HG03175 (cell line): ENCODE measurements around the gene MTURN.
"Not testable (repeated sequence)": the region's sequence is repeated elsewhere in the genome, so short reads cannot be mapped to it uniquely, and the experiment has no call there.

Experiments used
- ATAC-seq: cut with Tn5 transposase; IDR thresholded peaks from one replicate; pipeline ENCODE4 v1.9.1; 2021; ENCODE audit warnings: mild to moderate bottlenecking, moderate library complexity; ENCODE audit not compliant: unreplicated experiment

Gene MTURN

DNA sequence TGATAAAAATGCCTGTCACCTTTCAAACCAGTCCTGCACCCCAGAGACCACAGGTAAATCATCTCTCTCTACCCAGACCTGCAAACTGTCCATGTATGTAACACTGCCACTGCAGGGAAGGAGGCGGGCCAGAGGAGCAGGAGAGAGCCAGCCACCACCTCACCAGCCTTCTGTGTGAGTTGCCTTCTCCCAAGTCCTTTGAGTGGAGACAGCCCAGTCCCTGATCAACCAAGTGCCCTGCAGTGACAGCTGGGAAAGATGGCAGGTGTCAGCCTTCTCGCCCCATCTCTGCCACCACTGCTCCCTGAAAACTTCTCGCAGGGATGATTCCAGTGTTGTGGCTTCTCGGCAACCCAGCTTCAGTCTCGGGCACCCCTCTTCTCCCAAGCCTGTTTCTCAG, 42.4 kb downstream of the MTURN start:
- ATAC-seq = no peak

DNA sequence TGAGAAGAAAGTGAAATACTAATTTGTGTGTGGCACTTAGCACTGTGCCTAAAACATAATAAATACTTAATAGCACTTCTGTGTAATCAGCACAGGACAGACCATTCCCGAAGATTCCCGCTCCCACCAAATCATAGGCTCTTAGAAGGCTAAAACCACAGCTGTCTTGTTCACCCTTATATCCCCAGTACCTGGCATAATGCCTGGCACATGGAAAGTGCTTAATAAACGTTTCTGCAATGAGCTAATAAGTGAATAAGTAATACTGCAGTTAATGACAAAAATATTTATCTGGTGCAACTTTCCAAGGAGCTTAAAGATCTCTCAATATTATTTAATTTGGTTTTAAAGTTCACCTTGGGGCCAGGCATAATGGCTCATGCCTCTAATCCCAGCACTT, 43.2 kb downstream of the MTURN start:
- ATAC-seq = no peak

DNA sequence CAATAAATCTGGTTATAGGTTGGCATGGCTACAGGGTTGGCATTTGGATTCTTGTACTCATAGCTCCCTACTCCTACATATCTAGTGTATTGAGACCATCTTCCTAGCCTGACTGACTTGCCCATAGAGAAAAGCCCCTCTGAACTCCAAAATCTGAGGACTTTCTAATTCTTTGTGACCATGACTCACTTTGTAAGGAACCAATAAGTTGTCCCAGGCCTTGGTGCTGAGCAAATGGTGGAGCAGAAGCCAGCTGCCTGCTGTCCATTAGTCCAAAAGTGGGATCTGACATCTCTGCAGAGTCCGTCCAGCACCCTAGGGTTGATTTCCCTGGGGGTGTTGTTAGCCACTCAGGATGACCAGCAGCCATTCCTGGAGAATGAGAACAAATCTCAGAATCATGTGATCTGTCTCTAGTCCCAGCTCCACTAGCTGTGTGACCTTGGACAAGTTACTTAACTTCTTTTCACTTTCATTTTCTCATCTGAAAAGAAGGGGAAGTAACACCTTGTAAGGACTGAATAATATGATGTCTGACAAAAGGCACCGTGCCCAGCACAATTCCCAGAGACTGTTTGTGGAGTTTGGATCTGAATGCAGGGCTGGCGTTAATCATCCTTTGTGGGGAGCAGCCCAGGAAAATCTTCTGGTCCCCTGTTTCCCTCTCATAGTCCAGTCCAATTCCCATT, 44.1 kb downstream of the MTURN start:
- ATAC-seq = peak; percentile 92

DNA sequence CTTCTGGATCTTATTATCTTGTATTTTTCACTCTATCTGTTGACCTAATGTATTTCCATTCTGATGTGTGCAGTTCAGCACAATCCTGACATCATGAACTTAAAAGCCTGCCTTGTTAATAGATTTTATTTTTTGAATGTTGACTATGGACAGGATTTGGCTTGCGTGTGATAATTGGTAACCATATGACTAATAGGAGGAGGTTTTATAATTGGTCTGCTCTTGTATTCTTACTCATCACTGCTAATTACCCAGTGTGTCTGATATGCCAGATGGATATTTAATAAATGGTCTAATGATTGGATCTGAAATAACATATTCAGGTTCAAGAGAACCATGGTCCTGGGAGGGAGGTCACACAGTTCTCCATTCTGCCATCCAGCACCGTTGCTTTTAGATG, 45.9 kb downstream of the MTURN start:
- no peak for ATAC-seq

DNA sequence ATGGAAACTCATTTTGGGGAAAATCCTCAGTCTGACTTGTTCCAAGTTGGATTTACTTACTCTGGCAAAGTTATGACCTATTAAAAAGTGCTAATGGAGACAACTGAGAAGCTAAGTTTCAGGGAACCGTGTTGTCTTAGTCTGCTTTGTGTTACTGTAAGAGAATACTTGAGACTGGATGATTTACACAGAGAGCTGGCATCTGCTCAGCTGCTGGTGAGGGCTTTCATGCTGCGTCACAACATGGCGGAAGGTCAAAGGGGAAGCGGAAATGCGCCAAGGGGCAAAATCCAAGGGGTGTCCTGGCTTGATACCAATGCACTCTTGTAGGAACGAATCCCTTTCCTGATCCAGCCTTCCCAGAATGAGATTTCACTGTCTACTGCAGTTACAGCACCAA, 46.4 kb downstream of the MTURN start:
- no peak for ATAC-seq

DNA sequence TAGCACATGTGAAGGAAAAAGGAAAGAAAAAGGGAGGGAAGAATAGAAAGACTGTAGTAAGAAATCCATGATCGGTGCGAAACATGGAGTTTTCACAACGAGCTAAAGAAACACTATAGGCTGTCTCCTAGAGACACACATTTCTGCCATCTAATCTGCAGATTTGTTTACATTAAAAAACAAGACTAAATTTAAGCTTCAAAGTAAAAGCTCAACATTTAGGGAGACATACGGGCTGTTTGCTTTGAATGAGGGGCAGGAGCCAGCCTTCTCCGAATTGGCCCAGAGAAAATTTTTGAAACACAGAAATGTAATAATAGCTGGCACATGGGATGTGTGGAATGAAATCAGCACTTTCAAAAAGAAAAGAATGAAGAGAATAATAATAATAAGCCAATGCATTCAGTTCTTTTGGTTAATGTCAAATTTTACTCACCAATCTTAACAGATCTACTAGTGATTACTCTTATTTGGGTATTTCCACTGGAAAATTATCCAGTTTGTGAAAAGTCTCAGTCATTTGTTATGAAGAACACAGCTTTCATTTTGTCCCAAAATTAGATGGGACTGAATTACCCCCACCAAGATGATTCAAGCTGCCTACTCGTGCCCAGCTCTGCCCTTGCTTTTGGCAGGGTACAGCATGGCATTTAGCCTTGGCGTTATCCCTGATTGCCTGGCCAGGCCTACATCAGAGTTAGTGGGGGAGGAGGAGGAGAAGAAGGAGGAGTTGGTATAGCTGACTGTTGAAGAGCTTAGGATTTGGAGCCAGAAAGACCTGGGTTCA, 47.1 kb downstream of the MTURN start:
- no peak for ATAC-seq

DNA sequence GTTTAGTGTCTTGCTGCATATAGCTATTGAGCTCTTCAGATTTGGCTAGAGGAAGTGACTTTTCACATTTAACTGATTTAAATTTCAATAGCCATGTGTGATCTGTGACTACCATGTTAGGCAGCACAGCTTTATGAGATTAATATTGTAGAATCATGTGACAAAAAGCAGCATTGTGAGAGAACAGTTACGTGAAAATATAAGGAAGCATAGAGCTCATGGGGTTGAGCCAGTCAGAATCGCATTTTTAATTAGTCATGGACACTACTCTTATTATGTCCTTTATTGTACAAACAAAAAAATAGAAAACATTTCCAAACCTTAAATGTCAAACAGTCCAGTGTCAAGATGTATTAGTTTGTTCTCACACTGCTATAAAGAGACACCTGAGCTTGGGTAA, 48.0 kb downstream of the MTURN start:
- ATAC-seq = no peak

DNA sequence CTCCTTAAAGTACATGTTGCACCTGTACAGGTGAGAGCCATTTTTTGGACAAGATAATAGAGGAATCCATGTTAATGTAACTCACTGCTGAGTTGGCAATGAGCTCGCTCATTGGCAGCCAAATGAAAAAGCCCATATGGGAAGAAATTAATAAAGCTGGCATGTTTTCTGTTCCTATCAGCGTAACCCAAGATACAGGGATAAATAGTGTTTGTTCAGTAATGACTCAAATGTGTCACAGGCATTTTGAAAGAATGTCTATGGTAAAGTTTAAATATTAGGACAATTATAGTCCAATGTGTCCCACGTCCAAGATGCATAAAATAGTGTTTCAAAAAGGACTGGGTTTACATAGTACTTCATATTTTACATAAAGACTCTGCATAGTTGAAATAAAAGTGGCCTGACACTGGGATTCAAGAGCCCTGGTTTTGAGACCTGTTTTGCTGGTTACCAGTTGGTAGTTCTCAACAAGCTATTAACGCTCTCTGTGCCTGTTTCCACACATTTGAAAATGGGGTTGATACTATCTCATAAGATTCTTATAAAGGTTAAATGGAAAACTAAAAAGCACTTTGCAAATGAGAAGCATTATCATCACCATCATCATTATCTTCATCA, 49.1 kb downstream of the MTURN start:
- ATAC-seq = no peak

DNA sequence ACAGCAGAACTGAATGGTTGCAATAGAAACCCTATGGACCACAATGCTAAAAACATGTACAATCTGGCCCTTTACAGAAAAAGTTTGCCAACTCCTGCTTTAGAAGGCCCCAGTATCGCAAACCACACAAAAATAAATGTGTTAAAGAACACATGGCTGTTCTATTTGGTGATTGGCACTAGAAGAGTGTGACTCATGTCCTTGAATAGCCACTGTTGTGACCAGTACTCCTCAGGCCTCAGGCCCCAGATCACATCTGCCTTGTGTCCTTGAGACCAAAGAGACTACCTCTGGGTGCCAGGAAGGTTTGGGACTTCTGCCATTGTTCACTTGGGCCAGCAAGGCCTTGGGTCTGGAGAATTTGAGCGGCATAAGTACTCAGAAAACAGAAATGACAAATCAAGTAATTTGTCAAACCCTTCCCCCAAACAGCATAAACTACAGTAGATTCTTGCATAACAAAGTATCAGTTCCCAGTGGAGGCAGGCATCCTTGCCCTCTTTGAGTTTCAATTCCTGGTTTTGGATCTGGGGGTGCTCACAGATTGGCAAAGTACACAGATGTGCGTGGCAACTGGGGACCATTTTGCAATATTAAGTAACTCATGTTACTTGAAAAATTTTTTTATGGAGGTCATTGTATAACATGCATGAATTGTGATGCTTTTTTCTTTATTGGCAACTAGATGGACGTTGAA, 50.2 kb downstream of the MTURN start:
- no peak for ATAC-seq

DNA sequence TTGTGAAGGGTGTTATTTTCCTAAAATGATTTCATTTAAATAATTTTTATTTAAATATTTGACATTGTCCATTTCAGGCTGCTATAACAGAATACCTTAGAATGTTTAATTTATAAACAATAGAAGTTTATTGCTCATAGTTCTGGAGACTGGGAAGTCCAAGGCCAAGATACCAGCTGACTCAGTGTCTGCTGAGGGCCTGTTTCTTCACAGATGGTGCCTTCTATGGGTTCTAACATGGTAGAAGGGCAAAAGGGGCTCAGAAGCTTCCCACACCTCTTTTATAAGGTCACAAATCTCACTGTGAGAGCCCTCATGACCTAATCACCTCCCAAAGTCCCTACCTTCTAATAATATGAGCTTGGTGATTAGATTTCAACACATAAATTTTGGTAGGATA, 50.7 kb downstream of the MTURN start:
- no peak for ATAC-seq

DNA sequence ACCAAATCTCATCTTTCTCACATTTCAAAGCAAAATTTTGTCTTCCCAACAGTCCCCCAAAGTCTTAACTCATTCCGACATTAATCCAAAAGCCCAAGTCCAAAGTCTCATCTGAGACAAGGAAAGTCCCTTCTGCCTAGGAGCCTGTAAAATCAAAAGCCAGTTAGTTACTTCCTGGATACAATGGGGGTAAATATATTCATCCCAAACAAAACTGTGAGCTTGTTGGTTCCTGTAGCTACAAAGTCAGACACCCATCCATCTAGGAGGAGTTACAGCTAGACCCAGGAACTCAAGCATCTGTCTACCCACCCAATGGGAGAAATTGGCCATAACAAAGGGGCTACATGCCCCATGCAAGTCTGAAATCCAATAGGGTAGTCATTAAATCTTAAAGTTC, 51.9 kb downstream of the MTURN start:
- no peak for ATAC-seq

DNA sequence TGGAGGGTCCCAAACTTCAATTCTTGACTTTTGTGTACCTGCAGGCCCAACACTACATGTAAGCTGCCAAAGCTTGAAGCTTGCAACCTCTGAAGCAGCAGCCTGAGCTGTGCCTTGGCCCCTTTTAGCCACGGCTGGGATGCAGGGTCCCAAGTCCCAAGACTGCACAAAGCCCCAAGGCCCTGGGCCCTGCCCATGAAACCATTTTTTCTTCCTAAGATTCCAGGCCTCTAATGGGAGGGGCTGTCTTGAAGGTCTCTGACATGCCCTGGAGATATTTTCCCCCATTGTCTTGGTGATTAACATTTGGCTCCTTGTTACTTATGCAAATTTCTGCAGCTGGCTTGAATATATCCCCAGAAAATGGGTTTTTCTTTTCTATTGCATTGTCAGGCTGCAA, 52.7 kb downstream of the MTURN start:
- ATAC-seq = no peak

DNA sequence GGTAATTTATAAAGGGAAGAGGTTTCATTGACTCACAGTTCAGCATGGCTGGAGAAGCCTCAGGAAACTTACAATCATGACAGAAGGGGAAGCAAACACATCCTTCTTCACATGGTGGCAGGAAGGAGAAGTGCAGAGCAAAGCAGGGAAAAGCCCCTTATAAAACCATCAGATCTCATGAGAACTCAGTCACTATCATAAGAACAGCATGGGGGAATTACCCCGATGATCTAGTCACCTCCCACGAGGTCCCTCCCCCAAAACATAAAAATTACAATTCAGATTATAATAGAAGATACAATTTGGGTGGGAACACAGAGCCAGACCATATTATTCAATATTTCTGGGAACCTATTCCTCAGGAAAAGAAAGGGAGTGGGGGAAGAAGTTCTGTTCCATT, 53.6 kb downstream of the MTURN start:
- ATAC-seq = not testable (repeated sequence)

DNA sequence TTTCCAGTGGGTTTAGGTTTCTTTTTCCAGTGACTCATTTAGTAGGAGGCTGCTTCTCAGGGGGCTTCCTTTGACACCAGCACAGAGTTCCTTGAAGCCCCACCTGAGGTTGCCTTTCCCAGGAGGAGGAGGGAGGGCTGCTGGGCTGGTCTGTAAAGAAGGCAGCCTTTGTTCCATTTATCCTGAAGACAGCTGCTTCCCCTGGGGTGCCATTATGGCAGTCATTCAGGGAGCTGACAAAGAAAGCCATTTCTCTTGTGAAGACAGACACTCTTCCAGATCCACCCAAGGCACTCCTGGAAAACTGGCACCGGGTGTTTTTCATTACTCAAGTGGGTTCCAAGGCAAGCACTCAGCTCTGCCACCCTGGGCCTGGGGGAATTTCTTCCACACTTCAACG, 54.0 kb downstream of the MTURN start:
- ATAC-seq = no peak

DNA sequence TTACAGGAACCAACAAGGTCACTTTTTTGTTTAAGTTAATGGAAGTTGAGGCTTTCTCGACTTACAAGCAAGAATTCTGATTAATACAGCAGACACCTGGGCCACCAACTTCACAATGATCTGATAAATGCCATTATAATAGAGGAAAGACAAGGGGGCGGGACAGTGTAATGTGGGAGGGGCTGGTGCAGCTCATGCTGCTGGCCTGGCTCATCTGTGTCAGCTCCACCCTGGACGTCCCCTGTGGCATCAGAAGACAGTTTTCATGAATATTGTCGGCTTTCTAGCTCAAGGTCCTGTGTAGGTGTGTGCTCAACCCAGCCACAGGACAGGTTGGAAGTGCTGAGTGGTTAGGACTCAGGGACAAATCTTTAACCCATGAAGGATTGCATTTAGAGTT, 57.0 kb downstream of the MTURN start:
- ATAC-seq = no peak

DNA sequence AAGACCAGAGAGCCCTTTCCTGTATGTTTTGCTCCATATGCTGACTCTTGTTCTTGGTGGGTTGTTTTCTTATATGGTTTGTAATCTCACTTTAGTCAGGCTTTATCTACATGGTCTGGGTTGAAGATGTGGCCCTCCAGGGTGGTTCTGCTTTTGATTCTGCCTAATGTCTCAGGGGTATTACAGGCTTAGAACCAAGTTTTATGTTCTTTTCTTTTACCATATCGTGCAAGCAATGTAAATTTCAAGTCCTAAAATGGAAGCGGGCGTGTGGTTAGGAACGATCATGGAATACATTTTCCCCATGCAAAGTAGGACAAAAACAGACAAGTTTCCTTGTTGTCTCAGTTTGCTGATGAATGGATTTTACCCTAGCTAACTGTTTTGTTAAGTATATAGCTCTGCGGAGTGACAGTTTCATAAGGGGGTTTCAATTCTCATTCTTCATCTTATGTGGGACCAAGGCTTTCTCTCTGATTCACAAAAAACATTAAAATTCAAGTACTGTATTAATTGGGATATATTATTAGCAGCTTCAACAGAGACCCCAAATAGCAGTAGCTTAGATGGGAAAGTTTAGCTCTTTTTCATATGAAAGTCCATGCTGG, 58.7 kb downstream of the MTURN start:
- ATAC-seq = no peak

DNA sequence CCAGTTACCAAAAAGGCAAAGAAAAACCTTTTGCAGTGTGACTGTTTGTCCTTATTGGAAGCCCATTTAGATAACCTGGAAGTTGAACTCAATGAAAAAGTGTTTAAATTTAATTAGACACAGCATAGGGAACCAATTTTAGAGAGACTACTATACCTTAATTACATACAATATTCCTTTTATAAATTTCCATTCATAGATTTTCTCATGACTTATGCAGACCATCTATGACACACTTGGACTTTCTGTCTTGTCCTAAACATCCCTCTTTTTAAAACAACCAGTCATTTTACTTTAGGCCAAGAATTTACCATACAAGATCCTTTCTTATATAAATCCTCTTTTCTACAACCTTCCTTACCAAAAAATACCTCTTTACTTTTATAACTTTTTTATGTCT, 61.6 kb downstream of the MTURN start:
- ATAC-seq = no peak

DNA sequence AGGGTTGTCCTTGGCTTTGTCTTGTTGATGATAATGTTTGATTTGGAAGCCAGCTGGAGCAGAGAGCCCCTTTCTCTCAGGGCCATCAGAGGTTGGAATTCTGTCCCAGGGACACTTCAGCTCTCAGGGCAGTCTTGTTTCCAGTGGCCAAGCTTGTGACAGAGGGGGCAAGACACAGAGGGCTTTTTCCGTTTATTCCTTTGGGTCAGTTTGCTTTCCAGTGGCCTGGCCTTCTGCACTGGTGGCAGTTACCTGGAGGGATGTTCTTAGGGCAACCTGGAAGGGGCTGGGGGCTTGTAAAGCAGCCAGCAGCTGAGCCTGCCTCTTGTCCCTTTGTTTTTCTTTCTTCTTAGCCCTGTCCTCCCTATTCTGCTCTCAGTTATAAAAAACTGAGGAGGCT, 62.7 kb downstream of the MTURN start:
- no peak for ATAC-seq

DNA sequence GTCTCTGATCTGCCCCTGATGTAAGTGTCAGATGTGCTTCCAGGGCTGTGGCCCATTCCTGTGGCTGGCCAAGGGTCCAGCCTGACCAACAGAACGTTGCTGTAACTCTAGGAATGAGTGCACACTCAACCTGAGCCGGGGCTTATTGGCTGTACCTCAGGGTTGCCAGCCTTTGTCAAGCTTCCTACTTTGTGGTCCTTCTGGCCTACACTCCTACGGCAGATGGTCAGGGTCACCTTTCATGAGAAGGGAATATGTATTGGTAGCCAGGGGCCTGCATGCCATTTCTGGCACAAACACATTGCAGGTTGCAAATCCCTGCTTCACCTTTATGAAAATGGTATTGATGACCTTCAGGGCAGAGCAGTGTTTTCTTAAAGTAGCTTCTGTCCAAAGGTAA, 64.5 kb downstream of the MTURN start:
- ATAC-seq = no peak

DNA sequence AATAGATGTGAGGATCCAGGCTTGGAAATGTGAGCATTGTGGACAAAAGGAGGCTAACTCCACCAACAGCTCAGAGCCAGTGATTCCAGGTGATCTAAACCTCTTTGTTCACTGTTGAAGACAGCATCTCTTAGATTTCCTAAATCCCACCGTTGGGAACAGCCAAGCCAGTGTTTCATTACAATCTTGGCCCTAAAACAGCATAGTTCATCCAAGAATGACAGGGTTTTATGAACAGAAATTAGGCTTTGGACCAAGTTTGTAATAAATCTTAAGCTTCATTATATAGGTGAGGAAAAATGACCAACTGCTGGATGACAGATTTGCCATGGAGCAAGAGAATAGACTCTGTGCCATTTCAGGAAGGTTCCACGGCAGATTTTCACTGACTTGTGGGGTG, 65.8 kb downstream of the MTURN start:
- ATAC-seq = no peak

DNA sequence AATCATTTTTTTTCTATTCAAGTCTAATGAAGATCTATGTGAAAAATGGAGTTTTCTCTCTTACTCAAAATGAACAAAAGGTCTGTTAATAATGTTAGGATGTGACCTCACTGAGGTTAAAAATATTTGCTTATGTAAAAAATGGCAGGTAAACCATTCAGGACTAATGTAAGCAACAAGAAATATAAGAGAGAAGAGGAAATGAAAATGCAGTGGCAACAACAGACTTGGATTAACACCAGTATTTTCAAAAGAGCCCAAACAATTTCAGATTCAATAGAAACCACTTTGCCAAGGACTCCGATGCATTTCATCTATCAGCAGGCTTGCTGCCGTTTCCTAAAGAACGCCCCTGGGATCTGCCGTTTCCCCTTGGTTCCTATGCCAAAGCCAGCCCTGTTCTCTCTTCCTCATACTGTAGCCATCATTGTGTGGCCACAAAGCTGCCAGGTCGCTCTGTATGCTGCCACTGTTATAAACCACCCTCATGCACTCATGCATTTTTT, 66.4 kb downstream of the MTURN start:
- peak; percentile 88 for ATAC-seq
